HUES6 (cell line): ENCODE measurements around the gene SCN11A.

Source experiments
- H3K27ac ChIP-seq: 2 replicates; pipeline ENCODE4 v1.7.0; 2013; ENCODE audit warnings: low read depth, mild to moderate bottlenecking, low read length, inconsistent platforms
- H3K27me3 ChIP-seq: 2 replicates; pipeline ENCODE4 v1.6.1; 2013; ENCODE audit warnings: low read length; ENCODE audit not compliant: control insufficient read depth, insufficient read depth
- H3K36me3 ChIP-seq: 2 replicates; pipeline ENCODE4 v1.6.1; 2013; ENCODE audit warnings: low read length; ENCODE audit not compliant: control insufficient read depth, insufficient read depth
- H3K4me1 ChIP-seq: 2 replicates; pipeline ENCODE4 v1.6.1; 2013; ENCODE audit warnings: low read length; ENCODE audit not compliant: control insufficient read depth, insufficient read depth
- H3K4me3 ChIP-seq: 2 replicates; pipeline ENCODE4 v1.5.1; 2013; ENCODE audit warnings: low read depth, low read length
- H3K9ac ChIP-seq: one replicate; pipeline ENCODE4 v1.6.1; 2013; ENCODE audit warnings: mild to moderate bottlenecking, low read length
- H3K9me3 ChIP-seq: 2 replicates; pipeline ENCODE4 v1.6.1; 2013; ENCODE audit warnings: low read depth, low read length; ENCODE audit not compliant: control insufficient read depth, insufficient read depth

Gene SCN11A

GRCh38 chr3:39025222-39025970, 26.3 kb downstream of the SCN11A start:
- H3K9me3 ChIP-seq: no peaks in the 10 kb centered on the region
- H3K4me3 ChIP-seq: no peak overlapping the region
- H3K36me3 ChIP-seq: no peaks in the 10 kb centered on the region
- H3K27me3 ChIP-seq: no peaks in the 10 kb centered on the region
- H3K27ac ChIP-seq: no peak overlapping the region
- no peak overlapping the region for H3K9ac ChIP-seq
- H3K4me1 ChIP-seq: no peaks in the 10 kb centered on the region

- H3K4me1 ChIP-seq: no peaks in the 10 kb centered on the region
- no peaks in the 10 kb centered on the region for H3K36me3 ChIP-seq
- no peak overlapping the region for H3K4me3 ChIP-seq
- no peaks in the 10 kb centered on the region for H3K27me3 ChIP-seq
- no peak overlapping the region for H3K27ac ChIP-seq
- no peak overlapping the region for H3K9ac ChIP-seq
- H3K9me3 ChIP-seq: no peaks in the 10 kb centered on the region
Measured at GRCh38 chr3:39024497-39024896, 27.2 kb downstream of the SCN11A start.

GRCh38 chr3:39022286-39022630, 29.5 kb downstream of the SCN11A start:
- no peak overlapping the region for H3K9ac ChIP-seq
- H3K4me3 ChIP-seq: no peak overlapping the region
- H3K27me3 ChIP-seq: no peaks in the 10 kb centered on the region
- H3K9me3 ChIP-seq: no peaks in the 10 kb centered on the region
- no peak overlapping the region for H3K27ac ChIP-seq
- H3K4me1 ChIP-seq: no peaks in the 10 kb centered on the region
- no peaks in the 10 kb centered on the region for H3K36me3 ChIP-seq

- no peak overlapping the region for H3K9ac ChIP-seq
- no peaks in the 10 kb centered on the region for H3K36me3 ChIP-seq
- H3K9me3 ChIP-seq: no peaks in the 10 kb centered on the region
- H3K27me3 ChIP-seq: no peaks in the 10 kb centered on the region
- H3K4me1 ChIP-seq: no peaks in the 10 kb centered on the region
- no peak overlapping the region for H3K27ac ChIP-seq
- H3K4me3 ChIP-seq: no peak overlapping the region
Measured at GRCh38 chr3:39021465-39022285, 30.1 kb downstream of the SCN11A start.

- Histone ChIP-seq H3K27me3 (no peaks in the 10 kb centered on the region), H3K27ac (no peak overlapping the region), H3K9ac (no peak overlapping the region), H3K9me3 (no peaks in the 10 kb centered on the region), H3K36me3 (no peaks in the 10 kb centered on the region), H3K4me1 (no peaks in the 10 kb centered on the region), H3K4me3 (no peak overlapping the region)
Measured at GRCh38 chr3:39021029-39021428, 30.7 kb downstream of the SCN11A start.

- H3K4me3 ChIP-seq: no peak overlapping the region
- no peak overlapping the region for H3K27ac ChIP-seq
- H3K4me1 ChIP-seq: no peaks in the 10 kb centered on the region
- H3K27me3 ChIP-seq: no peaks in the 10 kb centered on the region
- no peaks in the 10 kb centered on the region for H3K36me3 ChIP-seq
- H3K9me3 ChIP-seq: no peaks in the 10 kb centered on the region
- H3K9ac ChIP-seq: no peak overlapping the region
Measured at GRCh38 chr3:39019299-39019698, 32.4 kb downstream of the SCN11A start.

- H3K27me3 ChIP-seq: no peaks in the 10 kb centered on the region
Measured at GRCh38 chr3:39015418-39015817, 36.3 kb downstream of the SCN11A start.

GRCh38 chr3:39013921-39014509, 37.7 kb downstream of the SCN11A start:
- Histone ChIP-seq H3K9me3 (0 out of 2 replicates have a peak, but pooled peaks cover 2% of the 10 kb centered on the region), H3K27ac (no peak overlapping the region), H3K36me3 (no peaks in the 10 kb centered on the region), H3K9ac (no peak overlapping the region), H3K4me1 (peaks cover 5% of the 10 kb centered on the region), H3K4me3 (no peak overlapping the region), H3K27me3 (no peaks in the 10 kb centered on the region)

More at GRCh38 chr3:39015418-39015817, 36.3 kb downstream of the SCN11A start:
- H3K27ac ChIP-seq: no peak overlapping the region
- H3K4me3 ChIP-seq: no peak overlapping the region
- no peaks in the 10 kb centered on the region for H3K9me3 ChIP-seq
- no peak overlapping the region for H3K9ac ChIP-seq
- H3K36me3 ChIP-seq: no peaks in the 10 kb centered on the region
- peaks cover 5% of the 10 kb centered on the region for H3K4me1 ChIP-seq

- H3K36me3 ChIP-seq: no peaks in the 10 kb centered on the region
- peaks cover 5% of the 10 kb centered on the region for H3K4me1 ChIP-seq
- H3K27me3 ChIP-seq: no peaks in the 10 kb centered on the region
- H3K27ac ChIP-seq: no peak overlapping the region
- no peak overlapping the region for H3K4me3 ChIP-seq
- no peak overlapping the region for H3K9ac ChIP-seq
- 0 out of 2 replicates have a peak, but pooled peaks cover 2% of the 10 kb centered on the region for H3K9me3 ChIP-seq
Measured at GRCh38 chr3:39013289-39013688, 38.5 kb downstream of the SCN11A start.

GRCh38 chr3:39011191-39011736, 40.5 kb downstream of the SCN11A start:
- Histone ChIP-seq H3K4me3 (no peak overlapping the region), H3K27ac (no peak overlapping the region), H3K27me3 (no peaks in the 10 kb centered on the region), H3K4me1 (peaks cover 5% of the 10 kb centered on the region), H3K9ac (no peak overlapping the region), H3K9me3 (0 out of 2 replicates have a peak, but pooled peaks cover 2% of the 10 kb centered on the region), H3K36me3 (no peaks in the 10 kb centered on the region)

- Histone ChIP-seq H3K4me1 (0 out of 2 replicates have a peak, but pooled peaks cover 3% of the 10 kb centered on the region), H3K4me3 (no peak overlapping the region), H3K9me3 (0 out of 2 replicates have a peak, but pooled peaks cover 2% of the 10 kb centered on the region), H3K9ac (no peak overlapping the region), H3K36me3 (no peaks in the 10 kb centered on the region), H3K27ac (no peak overlapping the region), H3K27me3 (no peaks in the 10 kb centered on the region)
Measured at GRCh38 chr3:39005295-39005694, 46.4 kb downstream of the SCN11A start.
